Panc1 (cell line): ENCODE measurements around the gene ASB11. TPM values are rescaled to one million over a fixed set of nuclear protein-coding genes. Genes with fewer than 3 reads are reported as not detected.

Source experiments
- ATAC-seq: fragments of 200-7000 bp; cut with Tn5 transposase; 2 replicates; pipeline ENCODE4 v1.9.1; 2020; ENCODE audit warnings: mild to moderate bottlenecking, moderate library complexity
- BruUV-seq: library from RNA; stranded (reverse); fragments of 400-500 nt; replicated peaks from 2 replicates; lab custom pipeline; 2021; lab: Mats Ljungman, UMichigan
- CTCF ChIA-PET: fragments of 300-600 bp; sonication (Branson Sonifier 250); formaldehyde crosslinking; loops from one replicate; lab custom pipeline; 2022; ENCODE audit warnings: antibody characterized with exemption; lab: Charles Lee
- POLR2A ChIA-PET: fragments of 300-600 bp; sonication (Branson Sonifier 250); formaldehyde crosslinking; loops from one replicate; lab custom pipeline; 2022; ENCODE audit warnings: antibody characterized with exemption; lab: Charles Lee
- DNase-seq: peaks from one replicate; pipeline ENCODE4 v3.0.0-alpha.2; 2010; ENCODE audit warnings: low read depth, low spot score
- H3K27ac ChIP-seq: 2 replicates; pipeline ENCODE4 v1.5.1; 2011; ENCODE audit warnings: mild to moderate bottlenecking, low read length, inconsistent platforms
- H3K27me3 ChIP-seq: fragments of 200-500 bp; sonication (Bioruptor generic); 2 replicates; pipeline ENCODE4 v1.6.0; 2014; ENCODE audit warnings: low read length, inconsistent platforms; ENCODE audit not compliant: control insufficient read depth, insufficient read depth
- H3K36me3 ChIP-seq: fragments of 200-500 bp; sonication (Bioruptor generic); 2 replicates; pipeline ENCODE4 v1.5.1; 2014; ENCODE audit warnings: inconsistent platforms, mild to moderate bottlenecking, low read length, moderate library complexity; ENCODE audit not compliant: control insufficient read depth, insufficient read depth
- H3K4me1 ChIP-seq: 2 replicates; pipeline ENCODE4 v1.5.1; 2011; ENCODE audit warnings: inconsistent platforms, mild to moderate bottlenecking, low read length, moderate library complexity; ENCODE audit not compliant: control insufficient read depth, insufficient read depth
- H3K4me3 ChIP-seq, 2 experiments: 2 replicates each; pipeline ENCODE4 v1.5.1; 2011 to 2012; ENCODE audit warnings: low read depth in 2 of 2, low read length in 2 of 2, mild to moderate bottlenecking in 2 of 2, inconsistent platforms in 1 of 2, moderate library complexity in 1 of 2
- H3K9me3 ChIP-seq: fragments of 200-500 bp; sonication (Bioruptor generic); 2 replicates; pipeline ENCODE4 v1.5.1; 2014; ENCODE audit warnings: low read depth, mild to moderate bottlenecking, inconsistent platforms, low read length, moderate library complexity; ENCODE audit not compliant: control insufficient read depth, insufficient read depth
- POLR2AphosphoS5 ChIP-seq: IDR thresholded peaks from 2 replicates; pipeline ENCODE4 v1.6.1; 2012; ENCODE audit warnings: mild to moderate bottlenecking, low read depth, low read length, moderate library complexity
- SIN3A ChIP-seq: IDR thresholded peaks from 2 replicates; pipeline ENCODE4 v1.6.1; 2012; ENCODE audit warnings: low read depth, mild to moderate bottlenecking, low read length, moderate library complexity, borderline replicate concordance; ENCODE audit not compliant: insufficient read depth
- TCF7L2 ChIP-seq: IDR thresholded peaks from 2 replicates; pipeline ENCODE4 v1.6.1; 2011; ENCODE audit warnings: mild to moderate bottlenecking, low read depth, low read length, inconsistent platforms
- in situ Hi-C: cut with HindIII; loops from 2 replicates; pipeline ENCODE4 v1.10.0; 2016; ENCODE audit warnings: low sequenced_read_pairs, low pct_unique_long_range_greater_than_20kb
- intact Hi-C: fragments of 100-400 bp; cut with micrococcal nuclease; formaldehyde crosslinking; loops from one replicate; pipeline ENCODE4 v1.10.0; 2022; ENCODE audit not compliant: unreplicated experiment
- total RNA-seq: library from RNA; stranded (reverse); gene quantifications from one replicate; pipeline ENCODE4 v1.2.1, GENCODE V29; 2021; ENCODE audit not compliant: unreplicated experiment
- TF ChIP-seq, protein P1 (sequence below), 2 experiments: IDR thresholded peaks; 2 replicates each; pipeline ENCODE4 v1.6.1; 2011 to 2012; ENCODE audit warnings: low read depth in 2 of 2, control low read depth in 1 of 2, low read length in 1 of 2, mild to moderate bottlenecking in 1 of 2, moderate library complexity in 1 of 2; ENCODE audit not compliant: insufficient read depth in 1 of 2
- TF ChIP-seq, protein P2 (sequence below): fragments of 450-650 bp; IDR thresholded peaks from 2 replicates; pipeline ENCODE4 v1.5.1; 2017; ENCODE audit warnings: mild to moderate bottlenecking

ASB11 gene
- total RNA-seq, 1 experiment from 2014 or later = not detected

DNA sequence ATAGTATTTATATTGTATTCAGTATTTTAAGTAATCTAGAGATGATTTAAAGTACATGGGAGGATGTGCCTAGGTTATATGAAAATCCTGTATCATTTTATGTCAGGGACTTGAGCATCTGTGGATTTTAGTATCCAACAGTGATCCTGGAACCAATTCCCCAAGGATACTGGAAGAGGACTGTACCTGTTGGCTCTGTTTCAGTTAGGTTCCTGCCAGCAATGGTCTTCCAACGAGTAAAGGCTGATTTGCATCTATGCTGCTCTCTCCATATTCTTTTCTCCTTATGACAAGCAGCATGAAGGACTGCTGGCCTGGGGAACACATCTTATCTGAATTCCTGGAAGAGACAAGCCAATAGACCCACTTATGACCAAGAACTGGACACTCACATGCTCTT is 80.4 kb downstream of the ASB11 start:
- intact Hi-C loops (no loop called here), in situ Hi-C loops (no loop called here)
- Histone ChIP-seq H3K27me3 (no peaks in the 10 kb centered on the region), H3K4me3 (no peak overlapping the region), H3K27ac (no peak overlapping the region), H3K9me3 (no peaks in the 10 kb centered on the region), H3K36me3 (no peaks in the 10 kb centered on the region), H3K4me1 (no peaks in the 10 kb centered on the region)
- POLR2A ChIA-PET = no interaction called here
- DNase-seq (no peak), ATAC-seq (no peak)
- BruUV-seq = no TSS peak
- CTCF ChIA-PET = no interaction called here
- TF ChIP-seq, protein P1, sequence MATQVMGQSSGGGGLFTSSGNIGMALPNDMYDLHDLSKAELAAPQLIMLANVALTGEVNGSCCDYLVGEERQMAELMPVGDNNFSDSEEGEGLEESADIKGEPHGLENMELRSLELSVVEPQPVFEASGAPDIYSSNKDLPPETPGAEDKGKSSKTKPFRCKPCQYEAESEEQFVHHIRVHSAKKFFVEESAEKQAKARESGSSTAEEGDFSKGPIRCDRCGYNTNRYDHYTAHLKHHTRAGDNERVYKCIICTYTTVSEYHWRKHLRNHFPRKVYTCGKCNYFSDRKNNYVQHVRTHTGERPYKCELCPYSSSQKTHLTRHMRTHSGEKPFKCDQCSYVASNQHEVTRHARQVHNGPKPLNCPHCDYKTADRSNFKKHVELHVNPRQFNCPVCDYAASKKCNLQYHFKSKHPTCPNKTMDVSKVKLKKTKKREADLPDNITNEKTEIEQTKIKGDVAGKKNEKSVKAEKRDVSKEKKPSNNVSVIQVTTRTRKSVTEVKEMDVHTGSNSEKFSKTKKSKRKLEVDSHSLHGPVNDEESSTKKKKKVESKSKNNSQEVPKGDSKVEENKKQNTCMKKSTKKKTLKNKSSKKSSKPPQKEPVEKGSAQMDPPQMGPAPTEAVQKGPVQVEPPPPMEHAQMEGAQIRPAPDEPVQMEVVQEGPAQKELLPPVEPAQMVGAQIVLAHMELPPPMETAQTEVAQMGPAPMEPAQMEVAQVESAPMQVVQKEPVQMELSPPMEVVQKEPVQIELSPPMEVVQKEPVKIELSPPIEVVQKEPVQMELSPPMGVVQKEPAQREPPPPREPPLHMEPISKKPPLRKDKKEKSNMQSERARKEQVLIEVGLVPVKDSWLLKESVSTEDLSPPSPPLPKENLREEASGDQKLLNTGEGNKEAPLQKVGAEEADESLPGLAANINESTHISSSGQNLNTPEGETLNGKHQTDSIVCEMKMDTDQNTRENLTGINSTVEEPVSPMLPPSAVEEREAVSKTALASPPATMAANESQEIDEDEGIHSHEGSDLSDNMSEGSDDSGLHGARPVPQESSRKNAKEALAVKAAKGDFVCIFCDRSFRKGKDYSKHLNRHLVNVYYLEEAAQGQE (IDR thresholded peaks at IDR 0.05; ENCODE audit: insufficient read depth in 1 of 2, low read depth in 2 of 2, low read length in 1 of 2) = no peak
- TF ChIP-seq, protein P2, sequence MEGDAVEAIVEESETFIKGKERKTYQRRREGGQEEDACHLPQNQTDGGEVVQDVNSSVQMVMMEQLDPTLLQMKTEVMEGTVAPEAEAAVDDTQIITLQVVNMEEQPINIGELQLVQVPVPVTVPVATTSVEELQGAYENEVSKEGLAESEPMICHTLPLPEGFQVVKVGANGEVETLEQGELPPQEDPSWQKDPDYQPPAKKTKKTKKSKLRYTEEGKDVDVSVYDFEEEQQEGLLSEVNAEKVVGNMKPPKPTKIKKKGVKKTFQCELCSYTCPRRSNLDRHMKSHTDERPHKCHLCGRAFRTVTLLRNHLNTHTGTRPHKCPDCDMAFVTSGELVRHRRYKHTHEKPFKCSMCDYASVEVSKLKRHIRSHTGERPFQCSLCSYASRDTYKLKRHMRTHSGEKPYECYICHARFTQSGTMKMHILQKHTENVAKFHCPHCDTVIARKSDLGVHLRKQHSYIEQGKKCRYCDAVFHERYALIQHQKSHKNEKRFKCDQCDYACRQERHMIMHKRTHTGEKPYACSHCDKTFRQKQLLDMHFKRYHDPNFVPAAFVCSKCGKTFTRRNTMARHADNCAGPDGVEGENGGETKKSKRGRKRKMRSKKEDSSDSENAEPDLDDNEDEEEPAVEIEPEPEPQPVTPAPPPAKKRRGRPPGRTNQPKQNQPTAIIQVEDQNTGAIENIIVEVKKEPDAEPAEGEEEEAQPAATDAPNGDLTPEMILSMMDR = no peak
- TF ChIP-seq POLR2AphosphoS5 (no peak), TCF7L2 (no peak), SIN3A (no peak)

DNA sequence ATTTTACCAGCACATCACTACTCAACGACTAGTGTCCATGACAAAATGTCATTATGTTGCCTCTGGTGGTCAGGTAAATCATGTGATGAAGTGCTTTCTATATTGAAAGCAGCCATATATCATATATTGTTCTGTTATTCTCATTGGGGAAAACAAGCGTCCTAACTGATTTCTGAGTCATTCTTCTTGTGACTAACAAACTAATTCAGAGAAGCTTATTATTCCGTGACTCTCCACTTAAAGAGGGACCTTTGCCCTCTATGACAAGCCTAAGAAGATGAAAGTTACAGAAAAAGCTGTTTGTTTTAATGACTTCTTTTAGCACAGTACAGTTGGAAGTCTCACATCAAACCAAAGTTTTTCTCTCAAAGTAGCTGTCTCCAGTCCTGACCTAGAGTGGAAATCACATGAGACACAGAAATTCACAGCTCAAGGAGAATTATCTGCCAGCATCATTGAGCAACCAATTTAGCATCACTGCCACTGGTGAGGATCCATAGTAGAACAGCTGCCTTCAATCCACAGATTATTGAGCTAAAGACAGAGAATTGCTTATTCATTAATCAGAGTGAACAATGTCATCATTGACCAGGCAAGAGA is 81.9 kb downstream of the ASB11 start:
- BruUV-seq = no TSS peak
- no peaks in the 10 kb centered on the region for H3K9me3 ChIP-seq
- DNase-seq (no peak), ATAC-seq (no peak)
- H3K27ac ChIP-seq = no peak overlapping the region
- POLR2A ChIA-PET = no interaction called here
- CTCF ChIA-PET = no interaction called here
- no peak overlapping the region for H3K4me3 ChIP-seq
- no peaks in the 10 kb centered on the region for H3K4me1 ChIP-seq
- no peaks in the 10 kb centered on the region for H3K36me3 ChIP-seq
- in situ Hi-C loops (no loop called here), intact Hi-C loops (no loop called here)
- TF ChIP-seq POLR2AphosphoS5 (no peak), SIN3A (no peak), TCF7L2 (no peak)
- TF ChIP-seq, protein P2 = no peak
- TF ChIP-seq, protein P1 (IDR thresholded peaks at IDR 0.05; ENCODE audit: insufficient read depth in 1 of 2, low read depth in 2 of 2, low read length in 1 of 2) = no peak
- no peaks in the 10 kb centered on the region for H3K27me3 ChIP-seq

Other genes starting within 250 kb of the ASB11 start
- 6.5 TPM for gene ASB9, start 45.6 kb downstream of the ASB11 start, total RNA-seq
- 8.2 TPM for gene PIGA, start 19.9 kb upstream of the ASB11 start, total RNA-seq
- gene VEGFD, start 68.8 kb upstream of the ASB11 start, total RNA-seq = not detected
- 19.7 TPM for gene PIR, start 177.7 kb upstream of the ASB11 start, total RNA-seq
- gene BMX, start 185.2 kb upstream of the ASB11 start, total RNA-seq = not detected